ENCODE measurements around the gene CLEC1B.
"Not testable (repeated sequence)": the region's sequence is repeated elsewhere in the genome, so short reads cannot be mapped to it uniquely, and the experiment has no call there.

CLEC1B gene

DNA sequence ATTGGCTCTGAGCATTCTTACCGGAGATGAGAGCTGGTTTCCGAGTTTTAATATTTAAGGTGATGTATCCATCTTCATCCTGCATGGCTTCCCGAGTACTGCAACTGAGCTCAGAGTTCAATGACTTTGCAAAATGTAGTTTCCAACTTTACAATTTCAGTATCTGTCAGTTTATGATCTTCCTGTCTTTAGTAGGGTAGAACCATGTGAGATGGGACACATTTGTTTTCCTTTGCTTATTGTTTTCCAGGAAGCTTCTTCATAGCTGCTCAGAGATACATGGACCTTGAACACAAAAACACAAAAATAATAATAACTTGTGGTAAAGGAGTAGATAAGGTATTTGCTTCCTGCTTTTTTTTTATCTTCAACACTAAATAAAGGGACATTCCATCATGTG is at the start of gene CLEC1B:
TSS of gene CLEC1B (minus strand) at position 106 of the 400 bp plus-strand sequence. CDS start at position 85, 21 bp downstream.
- no peak for DNase-seq (ENCODE audit: low spot score)

DNA sequence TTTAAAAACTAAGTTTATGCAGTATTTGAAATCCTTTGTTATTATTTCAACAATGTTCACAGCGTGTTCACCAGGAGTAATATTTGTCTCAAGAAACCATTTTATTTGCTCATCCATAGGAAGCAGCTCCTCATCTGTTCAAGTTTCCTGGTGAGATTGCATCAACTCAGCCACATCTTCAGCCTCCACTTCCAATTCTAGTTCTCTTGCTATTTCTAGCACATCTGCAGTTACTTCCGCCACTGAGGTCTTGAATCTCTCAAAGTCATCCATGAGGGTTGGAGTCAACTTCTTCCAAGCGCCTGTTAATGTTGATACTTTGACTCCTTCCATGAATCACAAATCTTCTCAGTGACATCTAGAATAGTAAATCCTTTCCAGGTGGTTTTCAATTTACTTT is 49.6 kb upstream of the CLEC1B start:
- DNase-seq (ENCODE audit: low spot score): no peak

DNA sequence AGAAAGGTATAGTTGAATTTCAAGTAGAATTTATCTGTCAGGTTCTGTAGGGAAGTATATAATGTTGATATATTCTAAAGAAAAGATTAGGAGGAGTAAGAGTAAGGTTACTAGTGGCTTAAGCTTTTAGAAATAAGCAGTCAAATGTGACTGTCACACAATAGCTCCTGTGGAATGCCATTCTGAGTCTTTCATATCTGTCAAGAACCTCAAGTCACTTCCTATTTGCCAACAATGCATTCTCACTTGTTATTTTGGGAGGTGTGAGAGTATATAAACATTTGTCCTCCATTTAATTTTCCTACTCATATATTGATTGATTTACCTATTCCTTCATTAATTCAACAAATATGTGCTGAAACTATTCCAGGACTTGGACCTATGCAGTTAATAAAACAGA is 43.2 kb upstream of the CLEC1B start:
- no peak for DNase-seq (ENCODE audit: low spot score)

- no peak for DNase-seq (ENCODE audit: low spot score)
Observed at GRCh38 chr12:10033783-10034545, 35.0 kb upstream of the CLEC1B start.

- no peak for DNase-seq (ENCODE audit: low spot score)
Observed at GRCh38 chr12:10031771-10032175, 32.9 kb upstream of the CLEC1B start.

DNA sequence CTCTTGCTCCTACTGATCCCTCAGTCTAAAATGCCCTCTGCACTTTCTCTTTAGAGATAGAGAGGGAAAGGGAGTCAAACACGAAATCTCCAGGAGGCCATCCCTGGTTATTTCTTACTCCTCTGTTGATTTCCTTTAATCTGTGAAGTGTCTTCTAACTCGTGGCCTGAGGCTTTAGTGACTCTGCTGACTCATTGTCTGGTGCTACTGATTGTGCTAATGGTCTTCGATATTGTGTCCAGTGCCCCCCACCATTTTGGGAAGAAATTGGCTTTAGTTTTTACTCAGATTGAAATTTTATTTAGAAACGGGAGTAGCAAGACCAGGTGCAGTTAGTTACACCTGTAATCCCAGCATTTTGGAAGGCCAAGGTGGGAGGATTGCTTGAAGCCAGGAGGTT is 32.4 kb upstream of the CLEC1B start:
- no peak for DNase-seq (ENCODE audit: low spot score)

- DNase-seq (ENCODE audit: low spot score): no peak
Observed at GRCh38 chr12:10030446-10030845, 31.5 kb upstream of the CLEC1B start, which contains the start of gene CLEC9A. Gene CLEC9A (plus strand): TSS chr12:10030682. CDS start chr12:10052688, 22,006 bp downstream.

GRCh38 chr12:10027721-10028120 is 28.8 kb upstream of the CLEC1B start:
- no peak for DNase-seq (ENCODE audit: low spot score)

- no peak for DNase-seq (ENCODE audit: low spot score)
Observed at GRCh38 chr12:10027311-10027710, 28.4 kb upstream of the CLEC1B start.

DNA sequence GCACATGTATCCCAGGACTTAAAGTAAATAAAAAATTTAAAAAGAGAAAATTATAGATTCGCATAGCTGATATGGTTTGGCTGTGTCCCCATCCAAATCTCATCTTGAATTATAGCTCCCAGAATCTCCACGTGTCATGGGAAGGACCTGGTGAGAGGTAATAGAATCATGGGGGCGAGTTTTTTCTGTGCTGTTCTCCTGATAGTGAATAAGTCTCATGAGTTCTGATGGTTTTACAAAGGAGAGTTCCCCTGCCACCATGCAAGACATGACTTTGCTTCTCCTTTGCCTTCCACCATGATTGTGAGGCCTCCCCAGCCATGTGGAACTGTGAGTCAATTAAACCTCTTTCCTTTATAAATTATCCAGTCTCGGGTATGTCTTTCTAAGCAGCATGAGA is 27.7 kb upstream of the CLEC1B start:
- DNase-seq (ENCODE audit: low spot score): not testable (repeated sequence)

DNA sequence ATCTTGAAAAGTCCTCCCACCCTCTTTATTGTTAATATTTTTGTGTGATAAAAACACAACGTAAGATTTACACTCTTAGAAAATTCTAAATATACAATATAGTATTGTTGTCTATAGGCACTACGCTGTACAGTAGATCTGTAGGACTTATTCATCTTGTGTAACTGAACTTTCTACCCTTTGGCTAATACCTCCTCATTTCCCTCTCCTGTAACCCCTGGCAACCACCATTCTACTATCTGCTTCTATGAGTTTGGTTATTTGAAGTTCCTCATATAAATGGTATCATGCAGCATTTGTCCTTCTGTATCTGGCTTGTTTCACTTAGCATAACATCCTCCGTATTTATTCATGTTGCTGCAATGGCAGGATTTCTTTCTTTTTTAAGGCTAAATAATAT is 26.3 kb upstream of the CLEC1B start:
- no peak for DNase-seq (ENCODE audit: low spot score)

GRCh38 chr12:10021342-10021741 is 22.4 kb upstream of the CLEC1B start:
- no peak for DNase-seq (ENCODE audit: low spot score)

DNA sequence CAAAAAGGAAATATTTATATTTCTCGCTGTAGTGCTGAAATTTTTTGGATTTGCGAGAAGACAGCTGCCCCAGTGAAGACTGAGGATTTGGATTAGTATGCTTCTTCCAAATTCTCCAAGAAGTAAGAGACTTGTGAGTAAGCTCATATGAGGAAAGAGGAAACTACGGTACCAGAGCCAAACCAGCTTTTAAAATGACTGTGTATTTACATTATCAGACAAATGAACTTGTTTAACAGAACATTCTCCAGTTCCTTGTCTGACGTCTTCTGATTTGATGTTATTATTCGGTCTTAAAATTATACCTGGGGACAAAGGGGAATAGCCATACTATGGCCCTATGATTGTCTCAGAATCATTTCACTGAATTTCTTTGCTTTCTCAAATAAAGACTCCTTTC is 19.5 kb upstream of the CLEC1B start:
- no peak for DNase-seq (ENCODE audit: low spot score)

DNA sequence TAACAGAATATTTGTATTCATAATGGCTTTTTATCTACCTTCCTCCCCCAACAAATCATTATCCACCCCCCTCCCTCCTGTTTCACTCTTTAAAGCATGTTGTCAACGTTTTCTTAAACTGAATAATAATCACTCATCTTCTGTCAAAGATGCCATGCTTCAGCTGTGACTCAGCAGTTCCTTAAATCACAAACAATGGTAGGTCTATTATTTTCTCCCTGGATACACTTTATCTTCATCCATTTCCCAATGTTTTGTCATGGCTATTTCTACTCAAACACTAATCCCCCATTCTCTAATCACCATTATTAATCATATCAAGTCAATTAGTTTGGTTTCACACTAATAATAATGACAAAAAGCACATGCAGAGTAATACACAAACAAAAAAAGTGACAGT is 18.0 kb upstream of the CLEC1B start:
- DNase-seq (ENCODE audit: low spot score): no peak

GRCh38 chr12:10015450-10015849 is 16.5 kb upstream of the CLEC1B start:
- no peak for DNase-seq (ENCODE audit: low spot score)

DNA sequence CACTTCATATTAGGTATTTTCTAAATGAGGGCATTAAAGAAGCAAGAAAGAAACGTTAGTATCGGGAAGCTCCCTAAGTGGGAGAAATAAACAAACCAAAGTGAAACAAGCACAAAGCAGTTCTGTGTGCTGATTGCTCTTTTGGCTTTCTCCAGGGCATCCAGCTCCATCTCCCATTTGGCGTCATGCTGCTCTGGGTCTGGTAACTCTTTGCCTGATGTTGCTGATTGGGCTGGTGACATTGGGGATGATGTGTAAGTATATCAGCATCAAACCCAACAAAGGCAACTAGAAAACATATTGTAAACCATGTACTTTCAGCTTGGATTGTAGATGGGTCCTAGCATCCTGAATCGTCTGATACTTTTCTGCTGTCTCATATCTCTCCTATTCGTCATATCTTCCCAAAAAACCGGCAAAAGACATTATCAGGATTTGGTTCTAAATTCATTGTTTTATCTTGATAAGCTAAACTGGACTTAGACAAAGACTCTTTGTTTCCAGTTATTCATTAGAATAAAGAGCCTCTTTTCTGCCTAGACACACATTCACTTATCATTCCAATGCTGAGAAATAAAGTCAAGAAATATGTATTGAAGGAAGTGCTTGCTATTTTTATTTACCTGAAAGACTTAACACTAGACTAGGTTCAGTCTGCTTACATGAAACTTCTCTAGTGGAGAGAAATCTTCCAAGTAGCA is 13.9 kb upstream of the CLEC1B start:
- DNase-seq (ENCODE audit: low spot score): no peak

- no peak for DNase-seq (ENCODE audit: low spot score)
Observed at GRCh38 chr12:10001171-10001776, 2.4 kb upstream of the CLEC1B start.

- DNase-seq (ENCODE audit: low spot score): no peak
Observed at GRCh38 chr12:9992296-9992695, 6.6 kb downstream of the CLEC1B start.

GRCh38 chr12:9991876-9992275 is 7.0 kb downstream of the CLEC1B start:
- no peak for DNase-seq (ENCODE audit: low spot score)

DNA sequence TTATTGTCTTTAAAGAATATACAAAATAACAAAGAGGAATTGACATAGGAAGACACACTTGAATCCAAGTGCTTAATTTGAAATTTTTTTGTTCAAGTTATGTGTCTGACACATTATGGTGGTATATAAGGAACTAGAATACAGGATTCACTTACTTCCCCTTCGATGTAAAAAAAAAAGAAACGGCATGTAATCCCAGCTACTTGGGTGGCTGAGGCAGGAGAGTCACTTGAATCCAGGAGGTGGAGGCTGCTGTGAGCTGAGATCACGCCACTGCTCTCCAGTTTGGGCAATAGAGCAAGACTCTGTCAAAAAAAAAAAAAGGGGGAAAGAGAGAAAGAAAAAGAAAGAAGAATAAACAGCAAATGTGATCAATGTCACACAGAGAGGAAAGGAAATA is 18.8 kb downstream of the CLEC1B start:
- DNase-seq (ENCODE audit: low spot score): no peak

- DNase-seq (ENCODE audit: low spot score): no peak
Observed at GRCh38 chr12:9977916-9978315, 21.0 kb downstream of the CLEC1B start.

GRCh38 chr12:9976626-9977025 is 22.3 kb downstream of the CLEC1B start:
- DNase-seq (ENCODE audit: low spot score): not testable (repeated sequence)

DNA sequence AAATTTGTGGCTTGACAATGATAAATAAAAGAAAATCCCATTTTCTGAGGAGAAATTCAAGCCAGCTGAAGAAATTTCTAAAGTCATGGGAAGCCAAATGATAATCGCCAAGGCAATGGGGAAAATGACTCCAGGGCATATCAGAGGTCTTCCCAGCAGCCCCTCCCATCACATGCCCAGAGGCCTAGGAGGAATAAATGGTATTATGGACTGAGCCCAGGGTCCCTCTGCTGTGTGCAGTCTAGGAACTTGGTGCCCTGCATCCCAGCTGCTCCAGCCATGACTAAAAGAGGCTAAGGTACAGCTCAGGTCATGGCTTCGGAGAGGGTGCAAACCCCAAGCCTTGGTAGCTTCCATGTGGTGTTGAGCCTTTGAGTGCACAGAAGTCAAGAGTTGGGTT is 23.3 kb downstream of the CLEC1B start:
- DNase-seq (ENCODE audit: low spot score): no peak

Measured in LoVo (cell line).